GM18868 (cell line): Measurements from ENCODE around the gene NAXE.

Source experiments
- ATAC-seq: cut with Tn5 transposase; IDR thresholded peaks from one replicate; pipeline ENCODE4 v1.9.1; 2021; ENCODE audit warnings: mild to moderate bottlenecking, moderate library complexity; ENCODE audit not compliant: unreplicated experiment

Gene NAXE

GRCh38 chr1:156643049-156643777, 51.6 kb downstream of the NAXE start:
- ATAC-seq, result no peak

GRCh38 chr1:156643778-156644092, 52.2 kb downstream of the NAXE start:
- no peak for ATAC-seq
